ENCODE data around the gene SSTR4. TPM values are rescaled to one million over a fixed set of nuclear protein-coding genes. Genes with fewer than 3 reads are reported as not detected.

The SSTR4 gene
- total RNA-seq, 2 donors from 2014 or later, result not detected

- intact Hi-C loops (cut with DNase I), result no loop called here
- DNase-seq (no peak), ATAC-seq (no peak)
Observed at GRCh38 chr20:23037017-23037481, 1.9 kb downstream of the SSTR4 start.

DNA sequence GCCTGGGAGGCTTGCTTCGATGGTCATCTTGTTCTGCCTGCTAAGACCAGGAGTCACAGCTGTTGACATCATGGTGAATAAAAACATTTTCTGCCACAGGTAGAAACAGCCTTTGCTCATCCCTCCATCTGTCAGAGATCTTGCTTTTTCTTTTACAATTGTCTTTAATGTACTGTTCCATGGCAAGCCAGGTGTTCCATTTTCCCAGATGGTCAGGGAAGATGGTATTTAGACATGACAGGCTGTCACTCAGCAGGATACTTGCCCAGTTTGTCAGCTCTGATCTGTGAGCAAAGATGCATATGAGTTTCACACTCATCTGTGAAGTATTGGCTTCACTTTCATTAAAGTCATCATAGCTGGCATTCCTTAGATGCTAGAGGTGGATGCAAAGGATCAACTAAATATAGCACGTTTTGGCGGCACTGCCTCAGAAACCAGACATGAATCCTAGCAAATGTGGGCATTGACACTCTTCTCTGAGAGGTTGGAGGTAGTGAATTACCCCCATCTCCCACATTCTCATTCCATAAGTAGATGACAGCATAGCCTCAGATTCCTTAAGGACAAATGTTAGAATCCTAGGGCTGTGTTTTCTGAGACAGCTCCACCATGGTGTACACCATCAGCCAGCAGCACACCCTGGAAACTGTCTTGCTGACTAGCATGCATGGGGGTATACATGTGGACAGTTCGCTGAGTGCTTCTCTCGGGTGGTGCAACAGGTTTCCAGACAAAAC, 4.2 kb downstream of the SSTR4 start:
- intact Hi-C loops (cut with DNase I), result no loop called here
- DNase-seq (no peak), ATAC-seq (no peak)

- ATAC-seq, result no peak
- intact Hi-C loops (cut with DNase I), result loop anchor here in 1 of 2 donors (10.0 kb wide), 2 partner anchors 175 to 345 kb away; no protein-coding TSS in a partner anchor
- no peak for DNase-seq
Observed at GRCh38 chr20:23039885-23040508, 4.9 kb downstream of the SSTR4 start.

GRCh38 chr20:23042270-23042669, 7.2 kb downstream of the SSTR4 start:
- no peak for ATAC-seq
- no peak for DNase-seq
- intact Hi-C loops (cut with DNase I), result loop anchor here in 1 of 2 donors (10.0 kb wide), 2 partner anchors 177 to 347 kb away; no protein-coding TSS in a partner anchor

GRCh38 chr20:23043376-23043775, 8.3 kb downstream of the SSTR4 start:
- intact Hi-C loops (cut with DNase I), result loop anchor here in 1 of 2 donors (10.0 kb wide), 2 partner anchors 179 to 349 kb away; no protein-coding TSS in a partner anchor
- ATAC-seq (no peak), DNase-seq (no peak)

DNA sequence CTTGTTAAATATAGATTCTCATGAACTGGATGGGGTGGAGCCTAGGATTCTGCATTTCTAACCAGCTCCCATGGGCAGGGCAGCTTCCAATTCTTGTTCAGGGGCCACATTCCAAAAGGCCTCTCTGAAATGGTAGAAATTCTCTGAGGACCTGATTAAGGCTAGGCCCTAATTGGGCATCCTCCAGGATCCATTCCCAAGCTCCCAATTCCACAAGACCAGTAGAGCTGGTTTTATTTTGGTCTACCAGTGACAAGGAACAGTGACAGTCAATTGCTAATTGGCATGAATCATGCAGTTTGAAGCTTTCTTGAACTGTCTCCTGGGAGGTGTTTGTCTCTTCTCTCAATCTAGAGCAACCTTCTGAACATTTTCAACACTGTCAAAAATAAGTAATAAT, 11.3 kb downstream of the SSTR4 start:
- ATAC-seq, result no peak
- intact Hi-C loops (cut with DNase I), result loop anchor here in 1 of 2 donors (10.0 kb wide), 2 partner anchors 182 to 352 kb away; no protein-coding TSS in a partner anchor
- DNase-seq, result no peak

DNA sequence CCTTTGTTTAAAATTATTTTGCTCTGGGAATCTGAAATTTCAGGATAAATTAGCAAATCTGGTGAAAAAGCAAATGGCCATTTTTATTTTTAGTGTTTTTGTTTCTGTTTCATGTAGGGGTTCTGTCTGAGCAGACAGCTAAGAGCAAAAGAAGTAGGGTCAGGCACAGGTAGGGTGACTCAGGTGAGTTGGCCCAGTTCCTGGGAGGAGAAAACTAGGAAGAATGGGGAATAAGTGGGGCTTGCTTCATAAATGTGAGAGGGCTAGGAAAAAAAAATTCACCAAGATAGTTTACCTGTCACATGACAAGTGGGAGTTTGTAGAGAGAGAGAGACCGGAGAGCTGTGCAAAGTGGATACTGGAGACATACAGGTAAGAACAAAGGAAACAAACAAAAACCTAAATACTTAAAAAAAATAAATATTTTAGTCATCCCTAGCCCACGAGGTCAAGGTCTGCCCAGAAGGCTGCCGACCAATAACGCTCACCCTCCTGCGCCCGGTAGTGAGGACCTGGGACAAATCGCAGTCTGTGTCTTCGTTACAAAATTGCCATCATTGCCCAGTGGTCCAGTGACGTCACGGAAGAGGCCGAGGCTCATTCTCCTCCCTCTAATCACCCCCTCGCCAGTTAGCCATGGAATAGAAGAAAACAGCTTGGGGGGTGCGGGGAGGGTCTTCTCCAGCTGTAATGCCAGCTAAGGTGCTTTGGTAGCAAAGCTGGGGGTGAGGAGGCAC, 12.1 kb downstream of the SSTR4 start:
- intact Hi-C loops (cut with DNase I), result loop anchor here in 1 of 2 donors (10.0 kb wide), 2 partner anchors 182 to 352 kb away; no protein-coding TSS in a partner anchor
- ATAC-seq (no peak), DNase-seq (no peak)

DNA sequence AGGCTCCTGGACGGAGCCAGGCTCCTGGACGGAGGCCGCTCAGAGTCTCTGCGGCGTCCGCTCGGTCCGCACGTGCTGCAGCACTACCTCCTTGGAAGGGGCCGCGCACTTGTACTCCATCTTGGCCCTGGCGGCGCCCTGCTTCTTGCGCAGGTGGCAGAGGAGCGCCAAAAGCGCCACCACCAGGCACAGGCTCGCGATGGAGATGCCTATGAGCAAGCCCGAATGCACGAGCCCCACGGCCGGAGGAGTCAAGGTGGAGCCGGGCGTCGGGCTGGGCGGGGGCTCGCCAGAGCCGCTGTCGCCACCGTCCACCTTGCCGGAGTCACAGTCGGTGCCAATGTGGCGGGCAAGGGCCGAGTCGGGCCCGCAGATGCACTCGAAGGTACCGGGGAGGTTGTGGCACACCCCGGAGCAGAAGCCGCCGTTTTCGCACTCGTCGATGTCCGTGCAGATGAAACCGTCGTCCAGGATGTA, 12.7 kb downstream of the SSTR4 start:
- ATAC-seq, result no peak
- peak; percentile 50 for DNase-seq
- intact Hi-C loops (cut with DNase I), result loop anchor here in 1 of 2 donors (10.0 kb wide), 2 partner anchors 183 to 353 kb away; no protein-coding TSS in a partner anchor

DNA sequence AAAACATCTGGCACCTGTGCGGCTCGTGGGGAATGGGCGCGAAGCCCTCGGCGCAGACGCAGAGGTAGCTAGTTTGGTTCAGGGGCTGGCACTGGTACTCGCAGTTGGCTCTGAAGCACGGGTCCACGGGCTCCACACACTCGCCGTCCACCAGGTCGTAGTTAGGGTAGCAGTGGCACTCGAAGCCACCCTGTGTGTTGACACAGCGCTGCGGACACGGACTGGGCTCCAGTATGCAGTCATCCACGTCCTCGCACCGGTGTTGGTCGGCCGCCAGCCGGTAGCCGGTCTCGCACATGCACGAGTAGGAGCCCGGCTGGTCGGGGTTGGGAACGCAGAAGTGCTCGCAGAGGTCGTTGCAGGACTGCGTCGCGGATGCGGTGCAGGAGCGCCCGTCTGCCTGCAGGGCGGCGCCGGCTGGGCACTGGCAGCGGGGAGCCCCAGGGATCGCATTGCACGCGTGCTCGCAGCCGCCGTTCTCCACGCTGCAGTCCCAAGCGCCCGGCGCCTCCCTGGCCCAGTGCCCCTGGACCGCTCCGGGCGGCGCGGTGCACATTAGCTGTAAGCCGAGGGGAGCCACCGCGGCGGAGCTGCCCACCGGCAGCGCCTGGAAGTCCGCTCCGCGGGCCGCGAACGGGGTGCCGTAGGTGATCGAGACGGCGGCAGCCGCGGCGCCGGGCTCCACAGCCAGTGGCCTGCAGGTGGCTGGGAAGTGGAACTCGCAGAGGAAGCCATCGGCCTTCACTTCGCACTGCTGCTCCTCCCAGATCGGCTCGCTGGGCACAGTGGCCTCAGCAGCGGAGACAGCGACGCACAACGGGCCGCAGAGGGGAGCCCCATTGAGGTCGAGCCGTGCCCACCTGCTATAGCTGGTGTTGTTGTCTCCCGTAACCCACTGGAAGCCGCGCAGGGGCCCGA, 13.4 kb downstream of the SSTR4 start:
- DNase-seq (peak; percentile 70), ATAC-seq (peak; percentile 32 to 40)
- intact Hi-C loops (cut with DNase I), result loop anchor here in 1 of 2 donors (10.0 kb wide), 2 partner anchors 184 to 354 kb away; no protein-coding TSS in a partner anchor

GRCh38 chr20:23049201-23050075, 14.3 kb downstream of the SSTR4 start, which contains the start of gene THBD:
TSS of gene THBD (minus strand) at chr20:23049672. CDS start at chr20:23049504, 168 bp downstream.
- intact Hi-C loops (cut with DNase I), result loop anchor here in 1 of 2 donors (5.0 to 10.0 kb wide), 4 partner anchors 183 to 355 kb away; no protein-coding TSS in a partner anchor
- ATAC-seq, result peak; percentile 56 to 82
- peak; percentile 93 for DNase-seq

DNA sequence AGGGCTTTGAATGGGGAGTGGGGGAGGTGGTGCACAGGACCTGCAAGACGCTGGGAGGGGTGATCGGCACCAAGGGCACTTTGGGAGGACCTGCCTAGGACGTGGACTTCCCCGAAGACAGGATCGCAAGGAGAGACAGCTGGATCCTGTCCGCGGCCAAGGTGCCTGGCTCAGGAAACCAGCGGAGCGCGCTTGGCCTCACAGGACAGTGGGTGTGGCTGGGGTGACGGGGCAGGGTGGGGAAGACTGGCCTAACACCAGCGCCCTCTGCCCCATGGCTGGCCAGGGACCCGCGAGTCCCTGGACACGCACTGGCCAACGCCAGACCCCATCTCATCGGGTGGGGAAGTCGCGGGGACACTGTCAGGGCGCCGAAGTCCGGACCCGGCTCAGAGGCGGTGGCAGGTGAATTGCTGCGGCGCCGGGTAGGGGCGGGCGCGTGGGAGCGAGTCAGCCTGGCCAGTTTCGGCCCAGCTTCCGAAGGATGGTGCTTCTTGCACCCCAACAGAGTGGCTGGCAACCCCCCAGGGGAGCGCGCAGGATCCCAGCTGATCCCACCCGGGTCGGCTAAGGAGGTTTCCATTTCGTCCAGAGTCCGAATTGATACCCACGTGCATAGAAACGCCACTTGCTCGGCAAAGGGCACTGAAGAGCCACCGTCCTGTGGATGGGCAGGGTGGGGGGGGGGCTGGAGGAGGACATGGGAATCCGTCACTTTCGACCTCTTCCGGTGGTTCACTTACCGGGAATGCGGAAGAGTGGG, 15.1 kb downstream of the SSTR4 start:
- DNase-seq (peak; percentile 79), ATAC-seq (peak; percentile 27 to 51)
- intact Hi-C loops (cut with DNase I), result loop anchor here in 1 of 2 donors (5.0 to 10.0 kb wide), 2 partner anchors 182 to 295 kb away; no protein-coding TSS in a partner anchor

- intact Hi-C loops (cut with DNase I), result loop anchor here in 1 of 2 donors (5.0 to 10.0 kb wide), 2 partner anchors 181 to 294 kb away; no protein-coding TSS in a partner anchor
- ATAC-seq (peak; percentile 43 to 56), DNase-seq (peak; percentile 89)
Observed at GRCh38 chr20:23050847-23051627, 15.9 kb downstream of the SSTR4 start.

- ATAC-seq (no peak), DNase-seq (no peak)
- intact Hi-C loops (cut with DNase I), result loop anchor here in 1 of 2 donors (5.0 to 10.0 kb wide), 2 partner anchors 179 to 292 kb away; no protein-coding TSS in a partner anchor
Observed at GRCh38 chr20:23052904-23053303, 17.8 kb downstream of the SSTR4 start.

DNA sequence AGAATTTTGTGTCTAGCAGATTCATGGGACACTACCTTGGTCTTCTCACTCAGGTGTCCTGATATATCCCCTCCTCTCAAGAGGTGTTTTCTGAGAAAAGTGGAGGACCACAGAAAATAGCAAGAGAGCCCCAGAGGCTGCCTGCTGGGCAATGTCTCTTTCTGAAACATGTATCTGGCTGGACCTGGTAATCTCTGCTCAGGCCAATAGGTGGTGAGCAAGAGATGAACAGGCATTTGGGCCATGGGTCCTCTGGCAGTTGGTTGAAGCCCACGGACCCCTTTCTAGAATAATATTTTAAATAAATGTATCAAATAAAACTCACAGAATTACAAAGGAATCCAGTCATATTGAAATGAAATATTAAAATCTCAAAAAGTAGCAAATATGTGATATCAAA, 23.1 kb downstream of the SSTR4 start:
- ATAC-seq, result no peak
- no peak for DNase-seq
- intact Hi-C loops (cut with DNase I), result loop anchor here in 1 of 2 donors (10.0 kb wide), 1 partner anchor 287 kb away; no protein-coding TSS in a partner anchor

DNA sequence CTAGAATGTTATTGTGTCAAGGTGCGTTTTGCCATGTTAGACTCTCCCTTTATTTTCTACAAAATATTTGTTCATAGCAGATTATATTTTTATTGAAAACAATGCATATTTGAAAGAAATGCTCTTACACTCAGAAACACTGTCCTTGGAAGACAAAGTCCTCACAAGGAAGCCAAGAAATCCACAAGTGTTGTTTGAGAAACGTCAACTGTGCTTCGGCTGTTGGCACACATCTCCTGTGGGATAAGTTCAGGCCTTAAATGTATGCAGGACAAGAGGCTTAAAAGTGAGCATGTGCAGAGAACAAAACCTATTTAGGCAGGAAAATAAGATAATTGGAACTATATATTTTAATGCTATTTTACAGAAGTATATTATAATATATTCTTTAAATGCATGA, 23.9 kb downstream of the SSTR4 start:
- intact Hi-C loops (cut with DNase I), result loop anchor here in 1 of 2 donors (10.0 kb wide), 1 partner anchor 286 kb away; no protein-coding TSS in a partner anchor
- no peak for ATAC-seq
- no peak for DNase-seq
